CD4-positive, alpha-beta T cell treated with Interleukin-21 for 1 hour (primary cell): ENCODE data around the gene RASSF1.

Source experiments
- DNase-seq: peaks from one replicate; pipeline ENCODE4 v3.0.0-alpha.2; 2020

The RASSF1 gene

DNA sequence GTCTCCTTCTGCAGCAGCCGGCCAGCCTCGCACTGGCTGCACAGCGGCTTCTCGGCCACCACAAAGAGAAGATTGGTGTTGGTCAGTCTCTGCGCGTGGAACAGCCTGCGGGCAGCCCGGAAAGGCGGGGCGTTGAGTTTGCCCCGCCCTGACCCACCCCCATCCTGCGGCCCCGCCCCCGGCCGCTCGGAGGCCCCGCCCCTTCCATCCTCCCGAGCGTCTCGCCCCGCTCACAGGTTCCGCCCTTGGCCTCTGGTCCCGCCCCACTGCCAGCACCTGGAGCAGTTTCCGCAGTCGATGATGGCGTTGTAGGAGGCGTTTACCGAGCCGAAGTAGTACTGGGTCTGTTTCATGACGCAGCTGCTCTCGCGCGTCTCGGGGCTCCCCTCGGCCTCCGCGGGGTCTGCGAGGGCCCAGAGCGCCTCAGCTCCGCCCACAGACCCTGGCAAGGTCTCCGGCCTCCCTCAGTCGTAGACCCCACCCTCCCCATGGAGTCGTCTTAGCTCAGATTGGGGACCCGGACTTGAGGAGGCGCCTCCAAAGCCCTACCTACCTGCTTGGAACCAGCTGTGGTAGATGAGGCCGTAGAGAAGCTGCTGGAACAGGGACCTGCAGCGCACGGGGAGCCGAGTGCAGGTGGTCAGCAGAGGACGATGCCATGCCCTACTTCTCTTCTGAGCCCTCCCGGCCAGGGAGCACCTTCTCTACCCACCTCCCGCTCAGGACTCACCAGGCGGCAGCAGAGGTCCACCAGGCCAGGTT is 24.6 kb upstream of the RASSF1 start:
- DNase-seq: peak; percentile 97

- DNase-seq: no peak
These were observed 24.0 kb upstream of the RASSF1 start for GRCh38 chr3:50364573-50365079.

DNA sequence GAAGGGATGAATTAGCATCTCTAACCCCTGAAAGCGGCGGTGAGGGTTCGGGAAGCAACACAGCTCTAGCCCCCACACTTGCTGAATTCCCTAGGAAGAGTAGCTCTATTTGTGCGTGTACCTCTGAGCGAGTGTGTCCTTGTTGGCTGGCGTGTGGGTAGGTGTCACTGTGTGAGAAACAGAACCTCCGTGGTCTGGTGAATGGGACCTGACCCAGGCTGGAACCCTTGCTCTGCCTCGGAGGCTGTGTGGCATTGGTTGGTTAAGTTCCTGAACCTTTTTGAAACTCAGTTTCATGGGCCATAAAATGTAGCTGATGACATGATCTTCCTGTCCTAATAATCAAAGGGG is 19.1 kb upstream of the RASSF1 start:
- DNase-seq: no peak

GRCh38 chr3:50358911-50359759 is 18.5 kb upstream of the RASSF1 start, which contains the start of gene TMEM115:
Gene TMEM115, minus strand, starts transcription at chr3:50359521. Its CDS starts 458 bp downstream, at chr3:50359063.
- DNase-seq: peak; percentile 99

- no peak for DNase-seq
These were observed 17.8 kb upstream of the RASSF1 start for GRCh38 chr3:50358355-50358910.

DNA sequence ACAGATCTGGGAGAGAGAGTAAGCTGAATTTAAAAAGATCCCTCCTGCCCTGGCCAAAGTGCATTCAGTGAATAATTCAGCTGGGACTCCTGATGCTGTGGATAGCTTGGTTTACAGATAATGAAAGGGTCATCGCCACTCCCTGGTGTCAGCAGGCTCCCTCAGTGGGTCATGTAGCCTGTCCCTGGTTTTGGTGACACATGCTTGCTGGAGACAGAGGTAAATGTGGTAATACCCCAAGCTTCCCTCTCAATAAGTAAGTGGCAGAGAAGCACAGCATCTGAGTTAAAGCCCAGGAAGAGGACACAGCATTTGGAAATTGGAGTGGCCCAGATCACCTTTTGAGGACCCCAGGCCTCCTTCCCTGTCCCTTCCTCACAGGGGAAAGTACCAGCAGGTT is 16.8 kb upstream of the RASSF1 start:
- no peak for DNase-seq

GRCh38 chr3:50356553-50356952 is 15.9 kb upstream of the RASSF1 start:
- no peak for DNase-seq

- no peak for DNase-seq
These were observed 15.4 kb upstream of the RASSF1 start for GRCh38 chr3:50355829-50356552.

- no peak for DNase-seq
These were observed 14.2 kb upstream of the RASSF1 start for GRCh38 chr3:50354850-50355249.

- DNase-seq: no peak
These were observed 13.6 kb upstream of the RASSF1 start for GRCh38 chr3:50354186-50354764.

DNA sequence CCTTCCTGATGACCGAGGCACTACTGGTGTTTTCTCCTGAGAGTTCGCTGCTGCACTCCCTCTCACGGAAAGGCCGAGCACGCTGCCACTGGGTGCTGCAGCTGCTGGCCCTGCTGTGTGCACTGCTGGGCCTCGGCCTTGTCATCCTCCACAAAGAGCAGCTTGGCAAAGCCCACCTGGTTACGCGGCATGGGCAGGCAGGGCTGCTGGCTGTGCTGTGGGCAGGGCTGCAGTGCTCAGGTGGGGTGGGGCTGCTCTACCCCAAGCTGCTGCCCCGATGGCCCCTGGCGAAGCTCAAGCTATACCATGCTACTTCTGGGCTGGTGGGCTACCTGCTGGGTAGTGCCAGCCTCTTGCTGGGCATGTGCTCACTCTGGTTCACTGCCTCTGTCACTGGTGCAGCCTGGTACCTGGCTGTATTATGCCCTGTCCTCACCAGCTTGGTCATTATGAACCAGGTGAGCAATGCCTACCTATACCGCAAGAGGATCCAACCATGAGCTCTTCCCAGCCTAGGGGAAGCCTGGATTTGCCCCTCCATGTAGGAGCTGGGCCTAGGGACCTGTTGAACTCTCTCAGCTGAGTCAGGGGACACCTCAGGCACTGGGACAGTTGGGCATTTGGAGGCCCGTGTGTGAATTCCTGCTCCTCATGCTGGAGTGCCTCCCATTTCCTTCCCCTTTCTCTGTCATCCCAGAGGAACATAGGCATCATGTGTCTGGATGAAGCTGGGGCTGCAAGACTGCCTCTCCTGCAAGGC is 12.8 kb upstream of the RASSF1 start:
- DNase-seq: no peak

- DNase-seq: no peak
These were observed 12.1 kb upstream of the RASSF1 start for GRCh38 chr3:50352781-50353180.

GRCh38 chr3:50351323-50351697 is 10.7 kb upstream of the RASSF1 start:
- no peak for DNase-seq

DNA sequence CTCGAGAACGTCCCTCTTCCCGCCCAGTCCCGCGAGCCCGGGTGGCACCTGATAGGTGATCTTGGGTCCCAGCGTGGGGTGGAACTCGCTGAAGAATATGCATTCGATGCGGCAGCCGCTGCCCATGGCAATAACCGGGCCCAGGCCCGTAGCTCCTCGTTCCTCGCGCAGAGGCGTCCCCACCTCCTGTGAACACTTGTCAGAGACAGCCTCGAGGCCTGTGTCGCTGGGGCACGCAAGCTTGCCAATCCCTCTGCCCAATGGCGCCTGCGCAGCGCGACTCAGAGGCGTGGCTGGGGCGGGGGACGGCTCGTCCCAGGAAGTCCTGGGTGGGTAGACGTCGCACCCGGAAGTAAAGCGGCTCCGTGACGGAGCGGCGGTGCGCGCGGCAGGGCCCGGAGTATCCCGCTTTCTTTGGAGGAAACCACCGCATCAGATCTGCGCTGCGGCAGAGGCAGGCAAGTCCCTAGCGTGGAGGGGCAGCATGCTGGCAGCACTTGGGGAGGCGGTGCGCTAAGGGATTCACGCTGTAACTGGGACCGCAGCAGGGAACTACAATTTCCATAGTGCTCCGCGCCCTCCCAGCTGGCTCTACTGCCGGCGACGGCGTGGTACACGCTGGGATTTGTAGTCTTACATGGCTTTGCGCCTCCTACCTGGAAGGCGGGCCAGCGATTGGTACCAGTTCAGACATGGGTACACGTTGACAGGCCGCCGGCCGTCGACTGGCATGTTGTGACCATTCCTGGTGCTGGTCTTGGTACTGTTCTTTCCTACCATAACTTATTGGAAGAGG is 10.1 kb upstream of the RASSF1 start, which contains the start of the genes CYB561D2 and NPRL2:
Gene CYB561D2 (plus strand): TSS at position 336 of the 796 bp plus-strand sequence. CDS start 572 bp downstream, outside the sequence.
Gene NPRL2 (minus strand): TSS at position 249 of the 796 bp plus-strand sequence. CDS start 123 bp downstream, at position 126.
- DNase-seq: peak; percentile 99

DNA sequence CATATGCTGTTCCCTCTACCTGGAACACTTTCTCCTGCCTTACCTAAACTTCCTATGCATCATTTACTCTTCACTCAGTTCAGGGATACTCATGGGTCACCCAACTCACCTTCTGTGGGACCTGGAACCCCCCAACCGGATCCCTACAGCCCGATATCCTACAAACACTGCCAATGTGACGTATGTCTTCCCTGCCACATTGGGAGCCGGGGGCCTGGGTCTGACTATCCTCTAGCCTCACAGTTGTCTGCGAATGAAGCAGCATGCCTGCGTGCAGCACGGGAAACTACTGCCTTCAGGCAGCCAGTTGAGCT is 9.5 kb upstream of the RASSF1 start:
- no peak for DNase-seq

DNA sequence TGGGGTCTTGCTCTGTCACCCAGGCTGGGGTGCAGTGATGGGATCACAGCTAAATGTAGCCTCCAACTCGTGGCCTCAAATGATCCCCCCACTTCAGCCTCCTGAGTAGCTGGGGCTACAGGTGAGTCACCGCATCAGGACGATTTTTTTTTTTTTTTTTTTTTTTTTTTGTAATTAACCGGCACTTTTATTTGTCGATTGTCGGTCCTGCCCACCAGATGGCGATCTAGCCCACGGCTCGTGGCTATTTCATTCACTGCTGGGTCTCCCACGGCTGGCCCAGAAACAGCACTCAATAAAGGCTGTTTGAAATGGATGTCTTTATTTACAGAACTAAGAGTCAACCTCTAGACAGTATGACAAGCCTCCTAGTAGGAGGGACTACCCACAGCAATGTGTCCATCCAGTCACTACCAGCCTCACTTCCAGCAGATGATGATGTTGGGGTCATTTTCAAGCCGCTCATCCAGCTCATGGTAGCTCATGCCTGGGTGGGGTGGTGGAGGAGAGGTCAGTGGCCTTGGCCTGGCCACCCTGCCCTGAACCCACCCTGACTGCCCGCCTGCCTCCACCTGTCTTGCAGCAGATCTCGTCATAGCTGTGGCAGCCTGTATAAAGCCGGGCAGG is 6.7 kb upstream of the RASSF1 start:
- DNase-seq: peak; percentile 87

GRCh38 chr3:50345586-50346234 is 5.1 kb upstream of the RASSF1 start, which contains the start of gene ZMYND10:
Gene ZMYND10, minus strand, starts transcription at chr3:50345732. Its CDS starts 153 bp downstream, at chr3:50345579.
- peak; percentile 80 for DNase-seq

DNA sequence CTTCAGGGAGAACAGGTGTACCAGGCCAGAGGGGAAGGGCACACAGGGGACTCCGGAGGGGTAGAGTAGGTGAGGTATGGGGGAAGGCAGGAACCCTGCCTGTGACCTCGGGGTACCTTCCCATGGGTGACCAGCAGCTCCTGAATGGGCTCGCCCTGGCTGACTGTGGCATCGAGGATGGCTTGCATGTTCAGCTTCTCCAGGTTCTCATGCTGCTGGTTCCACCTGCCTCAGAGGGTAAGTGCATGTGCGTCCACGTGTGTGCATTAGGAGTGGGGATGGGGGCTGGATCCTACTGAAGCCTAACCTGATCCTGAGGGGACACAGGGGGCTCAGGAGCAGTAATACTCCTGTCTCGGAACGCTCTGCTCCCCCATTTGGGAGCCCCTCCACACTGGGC is 4.4 kb upstream of the RASSF1 start:
- DNase-seq: no peak

DNA sequence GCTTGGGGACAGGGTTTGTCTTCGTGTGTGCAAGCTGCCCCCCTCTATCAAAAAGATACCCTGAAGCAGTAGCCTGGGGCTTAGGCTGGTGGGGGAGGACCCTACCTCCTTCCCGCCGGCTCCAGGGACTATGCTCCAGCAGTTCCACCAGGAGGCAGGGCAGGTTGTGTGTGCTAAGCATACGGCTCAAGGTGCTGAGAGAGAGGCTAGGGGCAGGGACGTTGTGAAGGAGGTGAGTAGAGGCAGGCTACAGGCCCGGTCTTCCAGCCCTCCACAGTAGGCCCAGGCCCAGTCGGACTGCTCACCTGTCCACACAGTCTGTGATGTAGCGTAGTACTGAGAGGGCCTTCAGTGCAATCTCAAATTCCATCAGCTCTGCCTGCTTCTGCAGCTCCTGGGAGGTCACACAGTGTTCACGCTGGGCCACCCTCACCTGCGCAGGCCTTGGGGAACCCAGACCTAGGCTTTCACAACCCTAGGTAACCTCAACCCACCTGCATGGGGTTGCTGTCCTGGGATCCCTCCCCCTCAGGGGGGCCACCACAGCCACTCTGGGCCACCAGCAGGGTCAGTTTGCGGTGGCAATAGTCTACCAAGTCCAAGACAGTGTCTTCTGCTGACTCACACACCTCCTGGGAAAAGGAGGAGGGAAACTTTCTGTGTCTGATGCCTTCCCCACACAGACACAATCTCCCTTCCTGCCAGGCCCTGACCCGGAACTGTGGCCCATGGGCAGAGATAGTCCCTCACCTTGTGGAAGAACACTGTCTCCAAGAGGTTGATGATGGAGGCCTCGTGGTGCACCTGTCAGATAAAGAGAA is 2.4 kb upstream of the RASSF1 start:
- no peak for DNase-seq
